Suprapubic skin (tissue), 4 donors: Measurements from ENCODE around the gene SPON2.

Experiments used
- EP300 ChIP-seq: sonication (generic); formaldehyde crosslinking; IDR thresholded peaks from one replicate; pipeline ENCODE4 v1.6.1; 2017; ENCODE audit warnings: antibody characterized with exemption
- POLR2A ChIP-seq, 2 donors: fragments of 450-650 bp; IDR thresholded peaks; one replicate each; pipeline ENCODE4 v1.6.1; 2017; ENCODE audit warnings: antibody characterized with exemption in 2 of 2, mild to moderate bottlenecking in 2 of 2, moderate library complexity in 2 of 2
- POLR2AphosphoS5 ChIP-seq, 3 donors: sonication (generic); formaldehyde crosslinking; IDR thresholded peaks; one replicate each; pipeline ENCODE4 v1.6.1; 2017; ENCODE audit warnings: antibody characterized with exemption in 3 of 3
- TF ChIP-seq, protein P1 (sequence below), 2 donors: fragments of 200-600 bp in 1 of 2; fragments of 450-650 bp in 1 of 2; sonication (generic) in 1 of 2; IDR thresholded peaks; one replicate each; pipeline ENCODE4 v1.5.1; 2016 to 2019; ENCODE audit warnings: antibody characterized with exemption in 2 of 2, mild to moderate bottlenecking in 1 of 2, moderate library complexity in 1 of 2

GRCh38 chr4:1156069-1156468 is 16.3 kb downstream of the SPON2 start:
- TF ChIP-seq POLR2A (IDR thresholded peaks at IDR 0.05), result no peak
- TF ChIP-seq, protein P1, sequence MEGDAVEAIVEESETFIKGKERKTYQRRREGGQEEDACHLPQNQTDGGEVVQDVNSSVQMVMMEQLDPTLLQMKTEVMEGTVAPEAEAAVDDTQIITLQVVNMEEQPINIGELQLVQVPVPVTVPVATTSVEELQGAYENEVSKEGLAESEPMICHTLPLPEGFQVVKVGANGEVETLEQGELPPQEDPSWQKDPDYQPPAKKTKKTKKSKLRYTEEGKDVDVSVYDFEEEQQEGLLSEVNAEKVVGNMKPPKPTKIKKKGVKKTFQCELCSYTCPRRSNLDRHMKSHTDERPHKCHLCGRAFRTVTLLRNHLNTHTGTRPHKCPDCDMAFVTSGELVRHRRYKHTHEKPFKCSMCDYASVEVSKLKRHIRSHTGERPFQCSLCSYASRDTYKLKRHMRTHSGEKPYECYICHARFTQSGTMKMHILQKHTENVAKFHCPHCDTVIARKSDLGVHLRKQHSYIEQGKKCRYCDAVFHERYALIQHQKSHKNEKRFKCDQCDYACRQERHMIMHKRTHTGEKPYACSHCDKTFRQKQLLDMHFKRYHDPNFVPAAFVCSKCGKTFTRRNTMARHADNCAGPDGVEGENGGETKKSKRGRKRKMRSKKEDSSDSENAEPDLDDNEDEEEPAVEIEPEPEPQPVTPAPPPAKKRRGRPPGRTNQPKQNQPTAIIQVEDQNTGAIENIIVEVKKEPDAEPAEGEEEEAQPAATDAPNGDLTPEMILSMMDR (IDR thresholded peaks at IDR 0.05), result no peak
- TF ChIP-seq POLR2AphosphoS5 (IDR thresholded peaks at IDR 0.05), result no peak
- TF ChIP-seq EP300, result no peak
